Measurements from ENCODE around the gene VAV2. TPM values are rescaled to one million over a fixed set of nuclear protein-coding genes. Genes with fewer than 3 reads are reported as not detected.

VAV2 gene
- total and polyA plus RNA-seq, 2 experiments from 2014 or later, result 8.1 to 28.9 TPM

GRCh38 chr9:133980864-133981588, 11.1 kb downstream of the VAV2 start:
- TF ChIP-seq, protein P1, sequence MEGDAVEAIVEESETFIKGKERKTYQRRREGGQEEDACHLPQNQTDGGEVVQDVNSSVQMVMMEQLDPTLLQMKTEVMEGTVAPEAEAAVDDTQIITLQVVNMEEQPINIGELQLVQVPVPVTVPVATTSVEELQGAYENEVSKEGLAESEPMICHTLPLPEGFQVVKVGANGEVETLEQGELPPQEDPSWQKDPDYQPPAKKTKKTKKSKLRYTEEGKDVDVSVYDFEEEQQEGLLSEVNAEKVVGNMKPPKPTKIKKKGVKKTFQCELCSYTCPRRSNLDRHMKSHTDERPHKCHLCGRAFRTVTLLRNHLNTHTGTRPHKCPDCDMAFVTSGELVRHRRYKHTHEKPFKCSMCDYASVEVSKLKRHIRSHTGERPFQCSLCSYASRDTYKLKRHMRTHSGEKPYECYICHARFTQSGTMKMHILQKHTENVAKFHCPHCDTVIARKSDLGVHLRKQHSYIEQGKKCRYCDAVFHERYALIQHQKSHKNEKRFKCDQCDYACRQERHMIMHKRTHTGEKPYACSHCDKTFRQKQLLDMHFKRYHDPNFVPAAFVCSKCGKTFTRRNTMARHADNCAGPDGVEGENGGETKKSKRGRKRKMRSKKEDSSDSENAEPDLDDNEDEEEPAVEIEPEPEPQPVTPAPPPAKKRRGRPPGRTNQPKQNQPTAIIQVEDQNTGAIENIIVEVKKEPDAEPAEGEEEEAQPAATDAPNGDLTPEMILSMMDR (conservative IDR thresholded peaks at IDR 0.05; ENCODE audit: low read depth in 2 of 2), result no peak
- TF ChIP-seq, protein P2, sequence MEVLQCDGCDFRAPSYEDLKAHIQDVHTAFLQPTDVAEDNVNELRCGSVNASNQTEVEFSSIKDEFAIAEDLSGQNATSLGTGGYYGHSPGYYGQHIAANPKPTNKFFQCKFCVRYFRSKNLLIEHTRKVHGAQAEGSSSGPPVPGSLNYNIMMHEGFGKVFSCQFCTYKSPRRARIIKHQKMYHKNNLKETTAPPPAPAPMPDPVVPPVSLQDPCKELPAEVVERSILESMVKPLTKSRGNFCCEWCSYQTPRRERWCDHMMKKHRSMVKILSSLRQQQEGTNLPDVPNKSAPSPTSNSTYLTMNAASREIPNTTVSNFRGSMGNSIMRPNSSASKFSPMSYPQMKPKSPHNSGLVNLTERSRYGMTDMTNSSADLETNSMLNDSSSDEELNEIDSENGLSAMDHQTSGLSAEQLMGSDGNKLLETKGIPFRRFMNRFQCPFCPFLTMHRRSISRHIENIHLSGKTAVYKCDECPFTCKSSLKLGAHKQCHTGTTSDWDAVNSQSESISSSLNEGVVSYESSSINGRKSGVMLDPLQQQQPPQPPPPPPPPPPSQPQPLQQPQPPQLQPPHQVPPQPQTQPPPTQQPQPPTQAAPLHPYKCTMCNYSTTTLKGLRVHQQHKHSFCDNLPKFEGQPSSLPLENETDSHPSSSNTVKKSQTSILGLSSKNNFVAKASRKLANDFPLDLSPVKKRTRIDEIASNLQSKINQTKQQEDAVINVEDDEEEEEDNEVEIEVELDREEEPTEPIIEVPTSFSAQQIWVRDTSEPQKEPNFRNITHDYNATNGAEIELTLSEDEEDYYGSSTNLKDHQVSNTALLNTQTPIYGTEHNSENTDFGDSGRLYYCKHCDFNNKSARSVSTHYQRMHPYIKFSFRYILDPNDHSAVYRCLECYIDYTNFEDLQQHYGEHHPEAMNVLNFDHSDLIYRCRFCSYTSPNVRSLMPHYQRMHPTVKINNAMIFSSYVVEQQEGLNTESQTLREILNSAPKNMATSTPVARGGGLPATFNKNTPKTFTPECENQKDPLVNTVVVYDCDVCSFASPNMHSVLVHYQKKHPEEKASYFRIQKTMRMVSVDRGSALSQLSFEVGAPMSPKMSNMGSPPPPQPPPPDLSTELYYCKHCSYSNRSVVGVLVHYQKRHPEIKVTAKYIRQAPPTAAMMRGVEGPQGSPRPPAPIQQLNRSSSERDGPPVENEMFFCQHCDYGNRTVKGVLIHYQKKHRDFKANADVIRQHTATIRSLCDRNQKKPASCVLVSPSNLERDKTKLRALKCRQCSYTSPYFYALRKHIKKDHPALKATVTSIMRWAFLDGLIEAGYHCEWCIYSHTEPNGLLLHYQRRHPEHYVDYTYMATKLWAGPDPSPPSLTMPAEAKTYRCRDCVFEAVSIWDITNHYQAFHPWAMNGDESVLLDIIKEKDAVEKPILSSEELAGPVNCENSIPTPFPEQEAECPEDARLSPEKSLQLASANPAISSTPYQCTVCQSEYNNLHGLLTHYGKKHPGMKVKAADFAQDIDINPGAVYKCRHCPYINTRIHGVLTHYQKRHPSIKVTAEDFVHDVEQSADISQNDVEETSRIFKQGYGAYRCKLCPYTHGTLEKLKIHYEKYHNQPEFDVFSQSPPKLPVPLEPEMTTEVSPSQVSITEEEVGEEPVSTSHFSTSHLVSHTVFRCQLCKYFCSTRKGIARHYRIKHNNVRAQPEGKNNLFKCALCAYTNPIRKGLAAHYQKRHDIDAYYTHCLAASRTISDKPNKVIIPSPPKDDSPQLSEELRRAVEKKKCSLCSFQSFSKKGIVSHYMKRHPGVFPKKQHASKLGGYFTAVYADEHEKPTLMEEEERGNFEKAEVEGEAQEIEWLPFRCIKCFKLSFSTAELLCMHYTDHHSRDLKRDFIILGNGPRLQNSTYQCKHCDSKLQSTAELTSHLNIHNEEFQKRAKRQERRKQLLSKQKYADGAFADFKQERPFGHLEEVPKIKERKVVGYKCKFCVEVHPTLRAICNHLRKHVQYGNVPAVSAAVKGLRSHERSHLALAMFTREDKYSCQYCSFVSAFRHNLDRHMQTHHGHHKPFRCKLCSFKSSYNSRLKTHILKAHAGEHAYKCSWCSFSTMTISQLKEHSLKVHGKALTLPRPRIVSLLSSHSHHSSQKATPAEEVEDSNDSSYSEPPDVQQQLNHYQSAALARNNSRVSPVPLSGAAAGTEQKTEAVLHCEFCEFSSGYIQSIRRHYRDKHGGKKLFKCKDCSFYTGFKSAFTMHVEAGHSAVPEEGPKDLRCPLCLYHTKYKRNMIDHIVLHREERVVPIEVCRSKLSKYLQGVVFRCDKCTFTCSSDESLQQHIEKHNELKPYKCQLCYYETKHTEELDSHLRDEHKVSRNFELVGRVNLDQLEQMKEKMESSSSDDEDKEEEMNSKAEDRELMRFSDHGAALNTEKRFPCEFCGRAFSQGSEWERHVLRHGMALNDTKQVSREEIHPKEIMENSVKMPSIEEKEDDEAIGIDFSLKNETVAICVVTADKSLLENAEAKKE (CRISPR knock-in tag; IDR thresholded peaks at IDR 0.05), result no peak
- TF ChIP-seq JUNB (IDR thresholded peaks at IDR 0.05; ENCODE audit: unreplicated experiment) (no peak), NANOG (IDR thresholded peaks at IDR 0.05; ENCODE audit: borderline replicate concordance) (no peak), ZNF114 (CRISPR knock-in tag; IDR thresholded peaks at IDR 0.05) (no peak), POLR2AphosphoS5 (IDR thresholded peaks at IDR 0.05; ENCODE audit: low read depth) (no peak)
- TF ChIP-seq, protein P3, sequence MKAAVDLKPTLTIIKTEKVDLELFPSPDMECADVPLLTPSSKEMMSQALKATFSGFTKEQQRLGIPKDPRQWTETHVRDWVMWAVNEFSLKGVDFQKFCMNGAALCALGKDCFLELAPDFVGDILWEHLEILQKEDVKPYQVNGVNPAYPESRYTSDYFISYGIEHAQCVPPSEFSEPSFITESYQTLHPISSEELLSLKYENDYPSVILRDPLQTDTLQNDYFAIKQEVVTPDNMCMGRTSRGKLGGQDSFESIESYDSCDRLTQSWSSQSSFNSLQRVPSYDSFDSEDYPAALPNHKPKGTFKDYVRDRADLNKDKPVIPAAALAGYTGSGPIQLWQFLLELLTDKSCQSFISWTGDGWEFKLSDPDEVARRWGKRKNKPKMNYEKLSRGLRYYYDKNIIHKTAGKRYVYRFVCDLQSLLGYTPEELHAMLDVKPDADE (IDR thresholded peaks at IDR 0.05), result no peak
- no peaks in the 10 kb centered on the region for H3K9me2 ChIP-seq (ENCODE audit: insufficient read depth)
- no peak overlapping the region for H2AFZ ChIP-seq
- H3K4me3 ChIP-seq, result no peak overlapping the region
- H3K36me3 Mint-ChIP-seq (ENCODE audit: low read depth), result no peaks in the 10 kb centered on the region; the same call in 2 of the 3 replicates
- H3K27me3 ChIP-seq (ENCODE audit: insufficient read depth), result no peaks in the 10 kb centered on the region
- peaks cover 12% of the 10 kb centered on the region for H4K20me1 ChIP-seq (replicated peaks; ENCODE audit: insufficient read depth)
- no peak for DNase-seq (ENCODE audit: low spot score)
- ATAC-seq, result no peak
- no peak overlapping the region; the same call in 2 of the 3 replicates for H3K4me3 Mint-ChIP-seq
- no peaks in the 10 kb centered on the region for H3K36me3 ChIP-seq (ENCODE audit: insufficient read depth)
- H3K4me1 ChIP-seq (ENCODE audit: insufficient read depth), result no peaks in the 10 kb centered on the region
- no peak overlapping the region for H3K27ac ChIP-seq (ENCODE audit: low read depth)
- H3K27me3 Mint-ChIP-seq (ENCODE audit: insufficient read depth, low read depth, poor library complexity), result peaks cover 10% of the 10 kb centered on the region
- H3K27ac Mint-ChIP-seq, result peak overlapping the region; percentile 45; the same call in 1 of the 2 replicates
- peaks cover 98% of the 10 kb centered on the region for H3K79me2 ChIP-seq (replicated peaks; ENCODE audit: insufficient read depth)
- peaks cover 35% of the 10 kb centered on the region for H3K4me1 Mint-ChIP-seq
- H3F3A ChIP-seq (replicated peaks; ENCODE audit: low read depth), result no peaks in the 10 kb centered on the region
- no peak overlapping the region for H3K4me2 ChIP-seq
- H3K9me3 Mint-ChIP-seq, result no peaks in the 10 kb centered on the region

Data from GM23338 (cell line).